WTC11 (cell line): ENCODE measurements around the gene SCARB2. TPM values are rescaled to one million over a fixed set of nuclear protein-coding genes. Genes with fewer than 3 reads are reported as not detected.

ENCODE experiments used
- ATAC-seq: fragments of 200-7000 bp; cut with Tn5 transposase; 2 replicates; pipeline ENCODE4 v1.10.0; 2021; ENCODE audit warnings: mild to moderate bottlenecking, moderate library complexity
- CTCF ChIA-PET: fragments of 300-600 bp; sonication (Branson Sonifier 250); formaldehyde crosslinking; loops from one replicate; lab custom pipeline; 2021; ENCODE audit warnings: antibody characterized with exemption; lab: Charles Lee
- POLR2A ChIA-PET: fragments of 350-600 bp; sonication (Branson Sonifier 250); formaldehyde crosslinking; loops from one replicate; lab custom pipeline; 2021; ENCODE audit warnings: antibody characterized with exemption; lab: Charles Lee
- DNase-seq: peaks from one replicate; pipeline ENCODE4 v3.0.0; 2021; ENCODE audit warnings: low spot score
- H3K27ac Mint-ChIP-seq: 2 replicates; pipeline ENCODE4 v1.8.0; 2021; ENCODE audit warnings: mixed read lengths
- H3K27me3 Mint-ChIP-seq: 2 replicates; pipeline ENCODE4 v1.8.0; 2021; ENCODE audit warnings: low read depth, mild to moderate bottlenecking, moderate library complexity, mixed read lengths
- H3K36me3 Mint-ChIP-seq: 2 replicates; pipeline ENCODE4 v1.8.0; 2021; ENCODE audit warnings: mixed read lengths
- H3K4me1 Mint-ChIP-seq: 2 replicates; pipeline ENCODE4 v1.8.0; 2022; ENCODE audit warnings: mixed read lengths
- H3K4me3 Mint-ChIP-seq: 2 replicates; pipeline ENCODE4 v1.8.0; 2021; ENCODE audit warnings: mild to moderate bottlenecking, moderate library complexity, mixed read lengths
- H3K9me3 Mint-ChIP-seq: 2 replicates; pipeline ENCODE4 v1.8.0; 2021; ENCODE audit warnings: mixed read lengths
- FOXK1 ChIP-seq: sonication (generic); formaldehyde crosslinking; IDR thresholded peaks from 2 replicates; pipeline ENCODE4 v1.8.0; 2022; ENCODE audit warnings: mild to moderate bottlenecking, moderate library complexity, missing genetic modification reagents
- PRRX2 ChIP-seq: fragments of 250-450 bp; sonication (Bioruptor Pico); IDR thresholded peaks from 2 replicates; pipeline ENCODE4 v1.8.0; 2021; ENCODE audit warnings: mild to moderate bottlenecking
- ZBTB21 ChIP-seq: sonication (generic); formaldehyde crosslinking; IDR thresholded peaks from 2 replicates; pipeline ENCODE4 v1.8.1; 2023; ENCODE audit warnings: mild to moderate bottlenecking, missing genetic modification reagents, borderline replicate concordance
- total RNA-seq: library from RNA; stranded (reverse); gene quantifications from 3 replicates; pipeline ENCODE4 v1.2.3, GENCODE V29; 2021
- TF ChIP-seq, protein P1 (sequence below): sonication (generic); formaldehyde crosslinking; IDR thresholded peaks from 2 replicates; pipeline ENCODE4 v1.8.1; 2023; ENCODE audit warnings: mild to moderate bottlenecking, moderate library complexity, missing genetic modification reagents
- TF ChIP-seq, protein P2 (sequence below): sonication (generic); formaldehyde crosslinking; IDR thresholded peaks from 2 replicates; pipeline ENCODE4 v1.8.1; 2023; ENCODE audit warnings: mild to moderate bottlenecking, missing genetic modification reagents, borderline replicate concordance
- TF ChIP-seq, protein P3 (sequence below): fragments of 250-450 bp; sonication (Bioruptor Pico); IDR thresholded peaks from 2 replicates; pipeline ENCODE4 v1.9.0; 2021; ENCODE audit warnings: mild to moderate bottlenecking
- TF ChIP-seq, protein P4 (sequence below): fragments of 200-600 bp; IDR thresholded peaks from 2 replicates; pipeline ENCODE4 v1.8.0; 2022; ENCODE audit warnings: antibody characterized with exemption
- TF ChIP-seq, protein P5 (sequence below): sonication (generic); formaldehyde crosslinking; IDR thresholded peaks from 2 replicates; pipeline ENCODE4 v1.8.0; 2022; ENCODE audit warnings: mild to moderate bottlenecking, missing genetic modification reagents
- TF ChIP-seq, protein P6 (sequence below): sonication (generic); formaldehyde crosslinking; IDR thresholded peaks from 2 replicates; pipeline ENCODE4 v1.8.0; 2023; ENCODE audit warnings: mild to moderate bottlenecking, missing genetic modification reagents
- TF ChIP-seq, protein P7 (sequence below): sonication (generic); formaldehyde crosslinking; IDR thresholded peaks from 2 replicates; pipeline ENCODE4 v1.8.1; 2022; ENCODE audit warnings: low read depth, mild to moderate bottlenecking, moderate library complexity, missing genetic modification reagents, borderline replicate concordance
- TF ChIP-seq, protein P8 (sequence below): fragments of 250-450 bp; sonication (Bioruptor Pico); IDR thresholded peaks from 2 replicates; pipeline ENCODE4 v1.9.0; 2021; ENCODE audit warnings: mild to moderate bottlenecking, borderline replicate concordance

Gene SCARB2
- total RNA-seq, 1 experiment from 2014 or later = 38.0 TPM

DNA sequence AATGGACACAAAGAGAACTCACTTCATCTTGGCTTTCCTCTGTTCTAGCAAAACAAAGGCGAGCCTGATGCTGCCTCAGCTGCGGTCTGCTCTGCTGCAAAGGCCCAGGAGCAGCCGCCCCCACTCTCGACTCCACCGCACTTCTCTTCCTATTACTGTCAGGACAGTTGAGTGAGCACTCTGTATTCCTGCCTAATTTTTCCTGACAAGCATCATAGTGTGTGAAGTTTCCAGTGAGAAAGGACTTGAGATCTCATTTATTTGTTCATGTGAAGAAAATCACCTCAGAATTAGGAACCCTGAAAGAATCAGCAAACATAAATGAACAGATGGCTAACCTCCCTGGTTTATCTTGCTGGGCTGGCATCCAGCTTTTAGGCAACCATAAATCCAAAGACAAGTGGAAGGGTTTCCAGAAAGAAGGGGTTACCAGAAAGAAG lies 15.6 kb downstream of the SCARB2 start (continued):
- TF ChIP-seq, protein P1, sequence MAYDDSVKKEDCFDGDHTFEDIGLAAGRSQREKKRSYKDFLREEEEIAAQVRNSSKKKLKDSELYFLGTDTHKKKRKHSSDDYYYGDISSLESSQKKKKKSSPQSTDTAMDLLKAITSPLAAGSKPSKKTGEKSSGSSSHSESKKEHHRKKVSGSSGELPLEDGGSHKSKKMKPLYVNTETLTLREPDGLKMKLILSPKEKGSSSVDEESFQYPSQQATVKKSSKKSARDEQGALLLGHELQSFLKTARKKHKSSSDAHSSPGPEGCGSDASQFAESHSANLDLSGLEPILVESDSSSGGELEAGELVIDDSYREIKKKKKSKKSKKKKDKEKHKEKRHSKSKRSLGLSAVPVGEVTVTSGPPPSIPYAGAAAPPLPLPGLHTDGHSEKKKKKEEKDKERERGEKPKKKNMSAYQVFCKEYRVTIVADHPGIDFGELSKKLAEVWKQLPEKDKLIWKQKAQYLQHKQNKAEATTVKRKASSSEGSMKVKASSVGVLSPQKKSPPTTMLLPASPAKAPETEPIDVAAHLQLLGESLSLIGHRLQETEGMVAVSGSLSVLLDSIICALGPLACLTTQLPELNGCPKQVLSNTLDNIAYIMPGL (CRISPR knock-in tag) = no peak

DNA sequence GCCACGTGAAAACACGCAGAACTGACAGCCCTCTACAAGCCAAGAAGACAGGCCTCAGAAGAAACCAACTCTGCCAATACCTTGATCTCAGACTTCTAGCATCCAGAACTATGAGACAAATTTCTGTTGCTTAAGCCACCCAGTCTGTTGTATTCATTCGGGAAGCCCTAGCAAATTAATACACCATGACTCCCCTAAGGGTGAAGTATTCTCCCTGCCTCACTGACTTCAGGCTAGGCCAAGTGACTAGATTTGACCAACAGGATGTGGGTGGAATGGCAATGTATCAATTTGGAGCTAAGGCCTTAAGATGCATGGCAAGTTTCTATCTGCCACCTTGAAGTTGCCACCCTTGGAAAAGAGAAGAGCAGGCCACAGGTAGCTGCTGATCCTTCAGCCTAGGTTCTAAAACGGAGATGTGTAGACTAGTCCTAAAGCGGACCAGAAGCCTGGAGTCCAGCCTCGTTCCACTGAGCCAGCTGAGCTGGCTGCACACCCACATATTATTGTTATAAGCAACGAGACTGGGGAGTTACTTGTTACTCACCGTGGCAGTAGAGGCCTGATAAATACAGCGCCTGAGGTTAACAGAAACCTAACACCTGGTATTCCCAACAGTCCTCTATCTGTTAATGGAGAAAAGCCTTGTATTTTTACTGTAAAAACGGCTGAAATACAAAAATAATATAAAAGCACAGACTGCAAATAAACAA lies 16.4 kb downstream of the SCARB2 start:
- H3K9me3 Mint-ChIP-seq = peaks cover 25% of the 10 kb centered on the region
- peaks cover 29% of the 10 kb centered on the region for H3K36me3 Mint-ChIP-seq
- no peak for DNase-seq
- TF ChIP-seq FOXK1 (CRISPR knock-in tag) = no peak
- TF ChIP-seq, protein P2, sequence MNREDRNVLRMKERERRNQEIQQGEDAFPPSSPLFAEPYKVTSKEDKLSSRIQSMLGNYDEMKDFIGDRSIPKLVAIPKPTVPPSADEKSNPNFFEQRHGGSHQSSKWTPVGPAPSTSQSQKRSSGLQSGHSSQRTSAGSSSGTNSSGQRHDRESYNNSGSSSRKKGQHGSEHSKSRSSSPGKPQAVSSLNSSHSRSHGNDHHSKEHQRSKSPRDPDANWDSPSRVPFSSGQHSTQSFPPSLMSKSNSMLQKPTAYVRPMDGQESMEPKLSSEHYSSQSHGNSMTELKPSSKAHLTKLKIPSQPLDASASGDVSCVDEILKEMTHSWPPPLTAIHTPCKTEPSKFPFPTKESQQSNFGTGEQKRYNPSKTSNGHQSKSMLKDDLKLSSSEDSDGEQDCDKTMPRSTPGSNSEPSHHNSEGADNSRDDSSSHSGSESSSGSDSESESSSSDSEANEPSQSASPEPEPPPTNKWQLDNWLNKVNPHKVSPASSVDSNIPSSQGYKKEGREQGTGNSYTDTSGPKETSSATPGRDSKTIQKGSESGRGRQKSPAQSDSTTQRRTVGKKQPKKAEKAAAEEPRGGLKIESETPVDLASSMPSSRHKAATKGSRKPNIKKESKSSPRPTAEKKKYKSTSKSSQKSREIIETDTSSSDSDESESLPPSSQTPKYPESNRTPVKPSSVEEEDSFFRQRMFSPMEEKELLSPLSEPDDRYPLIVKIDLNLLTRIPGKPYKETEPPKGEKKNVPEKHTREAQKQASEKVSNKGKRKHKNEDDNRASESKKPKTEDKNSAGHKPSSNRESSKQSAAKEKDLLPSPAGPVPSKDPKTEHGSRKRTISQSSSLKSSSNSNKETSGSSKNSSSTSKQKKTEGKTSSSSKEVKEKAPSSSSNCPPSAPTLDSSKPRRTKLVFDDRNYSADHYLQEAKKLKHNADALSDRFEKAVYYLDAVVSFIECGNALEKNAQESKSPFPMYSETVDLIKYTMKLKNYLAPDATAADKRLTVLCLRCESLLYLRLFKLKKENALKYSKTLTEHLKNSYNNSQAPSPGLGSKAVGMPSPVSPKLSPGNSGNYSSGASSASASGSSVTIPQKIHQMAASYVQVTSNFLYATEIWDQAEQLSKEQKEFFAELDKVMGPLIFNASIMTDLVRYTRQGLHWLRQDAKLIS (CRISPR knock-in tag) = no peak
- ChIA-PET CTCF (no interaction called here), POLR2A (no interaction called here)
- peaks cover 23% of the 10 kb centered on the region for H3K4me1 Mint-ChIP-seq
- H3K4me3 Mint-ChIP-seq = no peak overlapping the region
- H3K27me3 Mint-ChIP-seq = peaks cover 3% of the 10 kb centered on the region; the same call in 1 of the 2 replicates
- ATAC-seq = no peak
- H3K27ac Mint-ChIP-seq = no peak overlapping the region

DNA sequence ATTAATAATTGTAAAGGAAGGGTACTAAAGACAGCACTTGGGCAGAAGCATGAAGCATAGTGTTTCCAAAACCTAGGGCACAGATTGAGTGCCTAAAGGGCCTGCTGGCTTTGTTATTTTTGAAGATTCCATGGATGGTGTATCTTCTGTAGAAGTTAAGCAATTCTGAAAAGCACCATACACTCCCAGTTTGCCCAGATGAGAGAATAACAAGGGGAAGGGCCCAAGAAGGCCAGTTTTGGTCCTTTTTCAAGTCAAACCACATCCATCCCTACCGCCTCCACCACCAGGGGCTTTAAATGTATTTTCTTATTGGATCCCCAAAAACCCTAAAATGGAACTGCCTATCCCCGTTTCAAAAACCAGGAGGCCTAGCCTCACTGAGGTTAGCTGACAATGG lies 17.2 kb downstream of the SCARB2 start:
- H3K9me3 Mint-ChIP-seq = peaks cover 31% of the 10 kb centered on the region
- H3K4me1 Mint-ChIP-seq = peaks cover 23% of the 10 kb centered on the region
- DNase-seq (no peak), ATAC-seq (no peak)
- TF ChIP-seq, protein P3, sequence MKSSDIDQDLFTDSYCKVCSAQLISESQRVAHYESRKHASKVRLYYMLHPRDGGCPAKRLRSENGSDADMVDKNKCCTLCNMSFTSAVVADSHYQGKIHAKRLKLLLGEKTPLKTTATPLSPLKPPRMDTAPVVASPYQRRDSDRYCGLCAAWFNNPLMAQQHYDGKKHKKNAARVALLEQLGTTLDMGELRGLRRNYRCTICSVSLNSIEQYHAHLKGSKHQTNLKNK (CRISPR knock-in tag) = no peak
- TF ChIP-seq, protein P4, sequence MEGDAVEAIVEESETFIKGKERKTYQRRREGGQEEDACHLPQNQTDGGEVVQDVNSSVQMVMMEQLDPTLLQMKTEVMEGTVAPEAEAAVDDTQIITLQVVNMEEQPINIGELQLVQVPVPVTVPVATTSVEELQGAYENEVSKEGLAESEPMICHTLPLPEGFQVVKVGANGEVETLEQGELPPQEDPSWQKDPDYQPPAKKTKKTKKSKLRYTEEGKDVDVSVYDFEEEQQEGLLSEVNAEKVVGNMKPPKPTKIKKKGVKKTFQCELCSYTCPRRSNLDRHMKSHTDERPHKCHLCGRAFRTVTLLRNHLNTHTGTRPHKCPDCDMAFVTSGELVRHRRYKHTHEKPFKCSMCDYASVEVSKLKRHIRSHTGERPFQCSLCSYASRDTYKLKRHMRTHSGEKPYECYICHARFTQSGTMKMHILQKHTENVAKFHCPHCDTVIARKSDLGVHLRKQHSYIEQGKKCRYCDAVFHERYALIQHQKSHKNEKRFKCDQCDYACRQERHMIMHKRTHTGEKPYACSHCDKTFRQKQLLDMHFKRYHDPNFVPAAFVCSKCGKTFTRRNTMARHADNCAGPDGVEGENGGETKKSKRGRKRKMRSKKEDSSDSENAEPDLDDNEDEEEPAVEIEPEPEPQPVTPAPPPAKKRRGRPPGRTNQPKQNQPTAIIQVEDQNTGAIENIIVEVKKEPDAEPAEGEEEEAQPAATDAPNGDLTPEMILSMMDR = no peak
- ChIA-PET CTCF (no interaction called here), POLR2A (no interaction called here)
- no peak overlapping the region for H3K4me3 Mint-ChIP-seq
- H3K27ac Mint-ChIP-seq = no peak overlapping the region
- peaks cover 36% of the 10 kb centered on the region for H3K36me3 Mint-ChIP-seq
- peaks cover 3% of the 10 kb centered on the region; the same call in 1 of the 2 replicates for H3K27me3 Mint-ChIP-seq

DNA sequence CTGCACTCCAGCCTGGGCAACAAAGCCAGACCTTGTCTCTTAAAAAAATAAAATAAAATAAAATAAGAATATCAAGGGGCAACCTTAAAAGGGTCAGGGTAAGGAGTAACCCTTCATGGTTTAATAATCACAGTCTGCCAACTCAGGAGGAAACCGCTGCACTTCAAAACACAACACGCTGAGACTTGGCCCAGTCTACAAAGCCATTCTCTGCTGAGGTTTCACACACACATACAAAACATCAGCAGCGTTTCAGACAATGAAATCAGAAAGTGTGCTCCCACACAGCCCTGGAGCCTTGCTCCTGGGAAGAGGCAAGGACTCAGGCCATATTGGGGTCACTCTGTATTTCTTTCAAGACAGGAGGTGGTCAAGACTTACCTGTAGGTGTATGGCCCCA lies 18.3 kb downstream of the SCARB2 start:
- CTCF ChIA-PET = no interaction called here
- no peak for ATAC-seq
- POLR2A ChIA-PET = no interaction called here
- TF ChIP-seq, protein P5, sequence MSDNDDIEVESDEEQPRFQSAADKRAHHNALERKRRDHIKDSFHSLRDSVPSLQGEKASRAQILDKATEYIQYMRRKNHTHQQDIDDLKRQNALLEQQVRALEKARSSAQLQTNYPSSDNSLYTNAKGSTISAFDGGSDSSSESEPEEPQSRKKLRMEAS (CRISPR knock-in tag) = no peak
- TF ChIP-seq, protein P6, sequence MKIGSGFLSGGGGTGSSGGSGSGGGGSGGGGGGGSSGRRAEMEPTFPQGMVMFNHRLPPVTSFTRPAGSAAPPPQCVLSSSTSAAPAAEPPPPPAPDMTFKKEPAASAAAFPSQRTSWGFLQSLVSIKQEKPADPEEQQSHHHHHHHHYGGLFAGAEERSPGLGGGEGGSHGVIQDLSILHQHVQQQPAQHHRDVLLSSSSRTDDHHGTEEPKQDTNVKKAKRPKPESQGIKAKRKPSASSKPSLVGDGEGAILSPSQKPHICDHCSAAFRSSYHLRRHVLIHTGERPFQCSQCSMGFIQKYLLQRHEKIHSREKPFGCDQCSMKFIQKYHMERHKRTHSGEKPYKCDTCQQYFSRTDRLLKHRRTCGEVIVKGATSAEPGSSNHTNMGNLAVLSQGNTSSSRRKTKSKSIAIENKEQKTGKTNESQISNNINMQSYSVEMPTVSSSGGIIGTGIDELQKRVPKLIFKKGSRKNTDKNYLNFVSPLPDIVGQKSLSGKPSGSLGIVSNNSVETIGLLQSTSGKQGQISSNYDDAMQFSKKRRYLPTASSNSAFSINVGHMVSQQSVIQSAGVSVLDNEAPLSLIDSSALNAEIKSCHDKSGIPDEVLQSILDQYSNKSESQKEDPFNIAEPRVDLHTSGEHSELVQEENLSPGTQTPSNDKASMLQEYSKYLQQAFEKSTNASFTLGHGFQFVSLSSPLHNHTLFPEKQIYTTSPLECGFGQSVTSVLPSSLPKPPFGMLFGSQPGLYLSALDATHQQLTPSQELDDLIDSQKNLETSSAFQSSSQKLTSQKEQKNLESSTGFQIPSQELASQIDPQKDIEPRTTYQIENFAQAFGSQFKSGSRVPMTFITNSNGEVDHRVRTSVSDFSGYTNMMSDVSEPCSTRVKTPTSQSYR (CRISPR knock-in tag) = no peak
- TF ChIP-seq, protein P7, sequence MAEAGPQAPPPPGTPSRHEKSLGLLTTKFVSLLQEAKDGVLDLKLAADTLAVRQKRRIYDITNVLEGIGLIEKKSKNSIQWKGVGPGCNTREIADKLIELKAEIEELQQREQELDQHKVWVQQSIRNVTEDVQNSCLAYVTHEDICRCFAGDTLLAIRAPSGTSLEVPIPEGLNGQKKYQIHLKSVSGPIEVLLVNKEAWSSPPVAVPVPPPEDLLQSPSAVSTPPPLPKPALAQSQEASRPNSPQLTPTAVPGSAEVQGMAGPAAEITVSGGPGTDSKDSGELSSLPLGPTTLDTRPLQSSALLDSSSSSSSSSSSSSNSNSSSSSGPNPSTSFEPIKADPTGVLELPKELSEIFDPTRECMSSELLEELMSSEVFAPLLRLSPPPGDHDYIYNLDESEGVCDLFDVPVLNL (CRISPR knock-in tag) = no peak
- TF ChIP-seq PRRX2 (no peak), ZBTB21 (no peak)
- TF ChIP-seq, protein P8, sequence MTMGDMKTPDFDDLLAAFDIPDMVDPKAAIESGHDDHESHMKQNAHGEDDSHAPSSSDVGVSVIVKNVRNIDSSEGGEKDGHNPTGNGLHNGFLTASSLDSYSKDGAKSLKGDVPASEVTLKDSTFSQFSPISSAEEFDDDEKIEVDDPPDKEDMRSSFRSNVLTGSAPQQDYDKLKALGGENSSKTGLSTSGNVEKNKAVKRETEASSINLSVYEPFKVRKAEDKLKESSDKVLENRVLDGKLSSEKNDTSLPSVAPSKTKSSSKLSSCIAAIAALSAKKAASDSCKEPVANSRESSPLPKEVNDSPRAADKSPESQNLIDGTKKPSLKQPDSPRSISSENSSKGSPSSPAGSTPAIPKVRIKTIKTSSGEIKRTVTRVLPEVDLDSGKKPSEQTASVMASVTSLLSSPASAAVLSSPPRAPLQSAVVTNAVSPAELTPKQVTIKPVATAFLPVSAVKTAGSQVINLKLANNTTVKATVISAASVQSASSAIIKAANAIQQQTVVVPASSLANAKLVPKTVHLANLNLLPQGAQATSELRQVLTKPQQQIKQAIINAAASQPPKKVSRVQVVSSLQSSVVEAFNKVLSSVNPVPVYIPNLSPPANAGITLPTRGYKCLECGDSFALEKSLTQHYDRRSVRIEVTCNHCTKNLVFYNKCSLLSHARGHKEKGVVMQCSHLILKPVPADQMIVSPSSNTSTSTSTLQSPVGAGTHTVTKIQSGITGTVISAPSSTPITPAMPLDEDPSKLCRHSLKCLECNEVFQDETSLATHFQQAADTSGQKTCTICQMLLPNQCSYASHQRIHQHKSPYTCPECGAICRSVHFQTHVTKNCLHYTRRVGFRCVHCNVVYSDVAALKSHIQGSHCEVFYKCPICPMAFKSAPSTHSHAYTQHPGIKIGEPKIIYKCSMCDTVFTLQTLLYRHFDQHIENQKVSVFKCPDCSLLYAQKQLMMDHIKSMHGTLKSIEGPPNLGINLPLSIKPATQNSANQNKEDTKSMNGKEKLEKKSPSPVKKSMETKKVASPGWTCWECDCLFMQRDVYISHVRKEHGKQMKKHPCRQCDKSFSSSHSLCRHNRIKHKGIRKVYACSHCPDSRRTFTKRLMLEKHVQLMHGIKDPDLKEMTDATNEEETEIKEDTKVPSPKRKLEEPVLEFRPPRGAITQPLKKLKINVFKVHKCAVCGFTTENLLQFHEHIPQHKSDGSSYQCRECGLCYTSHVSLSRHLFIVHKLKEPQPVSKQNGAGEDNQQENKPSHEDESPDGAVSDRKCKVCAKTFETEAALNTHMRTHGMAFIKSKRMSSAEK (CRISPR knock-in tag) = no peak

More for the DNA sequence above, 18.3 kb downstream of the SCARB2 start:
- H3K9me3 Mint-ChIP-seq = peaks cover 38% of the 10 kb centered on the region
- H3K27ac Mint-ChIP-seq = no peak overlapping the region
- peaks cover 23% of the 10 kb centered on the region for H3K4me1 Mint-ChIP-seq
- DNase-seq = no peak
- H3K36me3 Mint-ChIP-seq = peaks cover 45% of the 10 kb centered on the region
- peaks cover 3% of the 10 kb centered on the region; the same call in 1 of the 2 replicates for H3K27me3 Mint-ChIP-seq
- no peak overlapping the region for H3K4me3 Mint-ChIP-seq
